Heart right ventricle (tissue), 16 donors: ENCODE data around the gene DHRS11. TPM values are rescaled to one million over a fixed set of nuclear protein-coding genes. Genes with fewer than 3 reads are reported as not detected.

Source experiments
- ATAC-seq, 8 donors: fragments of 200-7000 bp; cut with Tn5 transposase; one replicate each; pipeline ENCODE4 v1.9.1; 2020; ENCODE audit warnings: mild to moderate bottlenecking in 8 of 8, moderate library complexity in 8 of 8, moderate number of reproducible peaks in 1 of 8
- DNase-seq, 2 donors: peaks; one replicate each; pipeline ENCODE4 v3.0.0-alpha.2; 2020
- H3K27ac ChIP-seq, 10 donors: fragments of 200-600 bp; sonication (generic) in 2 of 10; one replicate each; pipeline versions ENCODE4 v1.5.0 to v1.8.0; 2020 to 2022; ENCODE audit warnings: mild to moderate bottlenecking in 3 of 10
- H3K27me3 ChIP-seq, 7 donors: fragments of 200-600 bp; one replicate each; pipeline ENCODE4 v1.8.0; 2021 to 2022; ENCODE audit warnings: mild to moderate bottlenecking in 2 of 7
- H3K36me3 ChIP-seq, 9 donors: fragments of 200-600 bp; sonication (generic) in 1 of 9; one replicate each; pipeline versions ENCODE4 v1.5.0 to v1.8.0; 2020 to 2022; ENCODE audit warnings: mild to moderate bottlenecking in 2 of 9
- H3K4me1 ChIP-seq, 9 donors: fragments of 200-600 bp; sonication (generic) in 1 of 9; one replicate each; pipeline versions ENCODE4 v1.5.0 to v1.8.0; 2020 to 2022; ENCODE audit warnings: mild to moderate bottlenecking in 4 of 9
- H3K4me3 ChIP-seq, 10 donors: fragments of 200-600 bp; sonication (generic) in 2 of 10; one replicate each; pipeline versions ENCODE4 v1.5.0 to v1.8.0; 2020 to 2022; ENCODE audit warnings: mild to moderate bottlenecking in 7 of 10, moderate library complexity in 2 of 10
- H3K9me3 ChIP-seq, 11 donors: fragments of 200-600 bp in 10 of 11; sonication (generic) in 2 of 11; one replicate each; pipeline versions ENCODE4 v1.5.0 to v1.8.0; 2013 to 2022; ENCODE audit warnings: mild to moderate bottlenecking in 2 of 11, control low read depth in 1 of 11, moderate library complexity in 1 of 11
- CTCF ChIP-seq, 9 donors: fragments of 200-600 bp; sonication (generic) in 2 of 9; IDR thresholded peaks; one replicate each; pipeline versions ENCODE4 v1.5.0 to v1.8.0; 2021 to 2022; ENCODE audit warnings: antibody characterized with exemption in 9 of 9, mild to moderate bottlenecking in 5 of 9, moderate library complexity in 1 of 9
- WGBS, 2 donors: extraction: QIAGEN DNeasy Blood & Tissue Kit; methylation state at CpG; one replicate each; pipeline ENCODE4 v1.1.7; 2013; ENCODE audit warnings: inconsistent platforms in 1 of 2; 5-methylcytosine and 5-hydroxymethylcytosine counted together
- intact Hi-C, 10 donors: fragments of 100-400 bp; cut with DNase I; formaldehyde crosslinking; loops; one replicate each; pipeline versions ENCODE4 v1.11.1 to v1.14.2; 2022
- polyA plus RNA-seq, 2 donors: library from polyadenylated mRNA; stranded (reverse); fragments of 200-250 nt; gene quantifications; one replicate each; pipeline ENCODE4 v1.2.3, GENCODE V29; 2013
- total RNA-seq, 10 donors: library from RNA; stranded (reverse); fragmentation: NEBNext Ultra II Directional in 3 of 10; extraction: Animal tissue kit (Norgen Biotek cat#: 25700) in 3 of 10; gene quantifications; one replicate each; pipeline versions ENCODE4 v1.2.1 to v1.2.4, GENCODE V29; 2021 to 2023
- donor health status: Arrhythmogenic right ventricular cardiomyopathy.
- donor health status: ischemic (EF 13 %, LVEDD 7.1; RV severe dilation, severe dysfunction).
- donor health status: healthy with polysubstance abuse.
- donor health status: DM: no; HTN: yes; CAD: no.
- donor health status: DM: no; HTN: no; CAD: no.
- donor health status: ischemic (EF 25% LVEDD 6.9; RV normal size, moderate dysfunction).
- donor health status: ischemic (EF 25% LVEDD 5.7; RV mildly dilated, moderate dysfunction).
- donor health status: healthy.
- donor health status: DM: yes; HTN: yes; CAD: no.
- donor health status: Ischemic cardiomyopathy.
- donor health status: ischemic (EF 35%, LVEDD 5.7; RV mildly dilated, moderate dysfunction).
- donor health status: nonischemic (EF 11% LVEDD 7.7; RV severe dilation, severe dysfunction).
- donor health status: DM: yes; HTN: yes; CAD: no.
- donor health status: PGD.
- donor health status: ischemic (EF 29% LVEDD 5.4; RV normal size, mild dysfunction).
- donor health status: nonischemic (EF 23%, LVEDD 6.1; RV moderate dilation, normal function).

Gene DHRS11
- total and polyA plus RNA-seq, 12 donors: 11.0 to 24.7 (median 18.9) TPM

- TF ChIP-seq CTCF (IDR thresholded peaks at IDR 0.05): no peak
- H3K36me3 ChIP-seq: no peaks in the 10 kb centered on the region
- H3K4me1 ChIP-seq: peaks cover 0 to 11% (median 4%) of the 10 kb centered on the region in 9 donors
- ATAC-seq (no peak), DNase-seq (no peak)
- peaks cover 0 to 3% (median 0%) of the 10 kb centered on the region in 11 donors for H3K9me3 ChIP-seq
- no peak overlapping the region for H3K27ac ChIP-seq
- 81 to 83% methylated on average over 7 of the region's 7 CpGs for WGBS, 2 donors
- no peak overlapping the region for H3K4me3 ChIP-seq
- intact Hi-C loops: loop anchor here in 1 of 10 donors (10.0 kb wide), 1 partner anchor 765 kb away; the partner anchor contains the start of gene C17orf78
- peaks cover 0 to 14% (median 7%) of the 10 kb centered on the region in 7 donors for H3K27me3 ChIP-seq
These were observed 17.8 kb downstream of the DHRS11 start for GRCh38 chr17:36609498-36609862.

- no peak for TF ChIP-seq CTCF (IDR thresholded peaks at IDR 0.05)
- H3K27me3 ChIP-seq: peaks cover 0 to 21% (median 16%) of the 10 kb centered on the region in 7 donors
- H3K9me3 ChIP-seq: peaks cover 0 to 3% (median 0%) of the 10 kb centered on the region in 11 donors
- peaks cover 0 to 11% (median 4%) of the 10 kb centered on the region in 9 donors for H3K4me1 ChIP-seq
- H3K27ac ChIP-seq: no peak overlapping the region
- WGBS, 2 donors: 69 to 74% methylated on average over 6 of the region's 6 CpGs
- no peak overlapping the region for H3K4me3 ChIP-seq
- H3K36me3 ChIP-seq: no peaks in the 10 kb centered on the region
- DNase-seq (no peak), ATAC-seq (no peak)
- intact Hi-C loops: no loop called here
These were observed 18.8 kb downstream of the DHRS11 start for GRCh38 chr17:36610474-36610873.

GRCh38 chr17:36611345-36612072 lies 19.8 kb downstream of the DHRS11 start:
- DNase-seq (no peak), ATAC-seq (no peak)
- WGBS, 2 donors: 77 to 79% methylated on average over 9 of the region's 9 CpGs
- Histone ChIP-seq H3K36me3 (no peaks in the 10 kb centered on the region), H3K9me3 (peaks cover 0 to 3% (median 0%) of the 10 kb centered on the region in 11 donors), H3K27me3 (peaks cover 0 to 30% (median 20%) of the 10 kb centered on the region in 7 donors), H3K4me1 (peaks cover 0 to 11% (median 4%) of the 10 kb centered on the region in 9 donors), H3K4me3 (no peak overlapping the region), H3K27ac (no peak overlapping the region)
- intact Hi-C loops: no loop called here
- TF ChIP-seq CTCF (IDR thresholded peaks at IDR 0.05): no peak

GRCh38 chr17:36612323-36612722 lies 20.6 kb downstream of the DHRS11 start:
- Histone ChIP-seq H3K9me3 (peaks cover 0 to 3% (median 0%) of the 10 kb centered on the region in 11 donors), H3K4me1 (peaks cover 0 to 11% (median 4%) of the 10 kb centered on the region in 9 donors), H3K27ac (no peak overlapping the region), H3K27me3 (peaks cover 0 to 35% (median 27%) of the 10 kb centered on the region in 7 donors), H3K36me3 (no peaks in the 10 kb centered on the region), H3K4me3 (no peak overlapping the region)
- intact Hi-C loops: no loop called here
- 65 to 72% methylated on average over 3 of the region's 3 CpGs for WGBS, 2 donors
- no peak for TF ChIP-seq CTCF (IDR thresholded peaks at IDR 0.05)
- DNase-seq (no peak), ATAC-seq (no peak)
